Measurements from ENCODE around the gene SMC1A. TPM values are rescaled to one million over a fixed set of nuclear protein-coding genes. Genes with fewer than 3 reads are reported as not detected.

The SMC1A gene
- total RNA-seq, 1 experiment from 2014 or later = 100 TPM

GRCh38 chrX:53324803-53325202 is 97.7 kb downstream of the SMC1A start:
- peaks cover 2 to 5% (median 3%) of the 10 kb centered on the region in 3 experiments; a peak in 4 of 7 replicates for H3K36me3 Mint-ChIP-seq (ENCODE audit: insufficient read depth in 1 of 3, low read depth in 3 of 3)
- peaks cover 42% of the 10 kb centered on the region for H3K27me3 Mint-ChIP-seq (ENCODE audit: low read depth)
- Histone ChIP-seq H4K20me1 (ENCODE audit: control insufficient read depth, insufficient read depth, insufficient read length) (no peaks in the 10 kb centered on the region), H3K27ac (ENCODE audit: insufficient read length, low read depth, low read length) (no peak overlapping the region), H3K18ac (ENCODE audit: insufficient read length, low read depth, low read length) (no peak overlapping the region), H2AK5ac (ENCODE audit: insufficient read length, low read length) (no peak overlapping the region), H3K23me2 (ENCODE audit: insufficient read length, low read depth, low read length, poor library complexity, severe bottlenecking) (peaks cover 8% of the 10 kb centered on the region), H3K4me2 (ENCODE audit: insufficient read depth, insufficient read length, low read length) (no peak overlapping the region), H2AFZ (ENCODE audit: low read length) (no peak overlapping the region), H3K4me1 (ENCODE audit: insufficient read depth, low read length) (peaks cover 3% of the 10 kb centered on the region; the same call in 1 of the 2 replicates), H3K79me1 (ENCODE audit: insufficient read depth, low read depth, low read length, poor library complexity, severe bottlenecking) (no peaks in the 10 kb centered on the region), H4K5ac (ENCODE audit: insufficient read length, low read depth, low read length) (no peak overlapping the region), H3K79me2 (ENCODE audit: insufficient read depth, low read length) (no peaks in the 10 kb centered on the region; the same call in 1 of the 2 replicates), H4K8ac (replicated peaks; ENCODE audit: insufficient read length, low read depth, low read length) (no peak overlapping the region), H3K9ac (ENCODE audit: extremely low read depth, insufficient read length, low read length) (no peak overlapping the region), H3K56ac (ENCODE audit: insufficient read length, low read depth, low read length) (no peak overlapping the region), H3K14ac (ENCODE audit: insufficient read depth, low read length) (no peak overlapping the region), H2BK20ac (ENCODE audit: low read depth, low read length, poor library complexity, severe bottlenecking) (no peak overlapping the region), H2BK12ac (ENCODE audit: insufficient read length, low read depth, low read length) (no peak overlapping the region), H2BK120ac (ENCODE audit: low read depth, low read length, poor library complexity, severe bottlenecking) (no peak overlapping the region), H3K23ac (ENCODE audit: insufficient read length, low read depth, low read length) (no peak overlapping the region), H2BK15ac (ENCODE audit: low read depth, low read length) (no peak overlapping the region), H2BK5ac (ENCODE audit: insufficient read length, low read length) (no peak overlapping the region), H3K27me3 (ENCODE audit: insufficient read depth, low read length) (no peaks in the 10 kb centered on the region), H3K4ac (ENCODE audit: low read depth, low read length) (no peak overlapping the region), H3K9me3 (ENCODE audit: control insufficient read depth, low read depth, low read length) (peaks cover 33% of the 10 kb centered on the region), H3T11ph (ENCODE audit: low read length) (no peak overlapping the region), H4K91ac (ENCODE audit: insufficient read length, low read depth, low read length) (no peak overlapping the region)
- no peak overlapping the region for H3K4me3 Mint-ChIP-seq
- no CpG with 5 or more reads among the region's 1 CpG for WGBS (ENCODE audit: extremely low coverage, insufficient read length, low lambda C conversion rate)
- peaks cover 16 to 19% of the 10 kb centered on the region in 2 experiments for H3K4me1 Mint-ChIP-seq
- H3K9me3 Mint-ChIP-seq = peaks cover 74 to 77% of the 10 kb centered on the region in 2 experiments
- no peak overlapping the region for H3K27ac Mint-ChIP-seq
- no peak for DNase-seq
- no peak for TF ChIP-seq CTCF (conservative IDR thresholded peaks at IDR 0.05)

Small RNA genes within 50 kb of the gene (microRNA-seq; reads per million reads assigned to microRNA genes)
- not detected for gene MIR6857 (ENCODE audit: borderline microRNAs expressed)

Other genes with a start within 250 kb of the SMC1A start
- gene KDM5C, start 197.4 kb downstream of the SMC1A start, total RNA-seq (2021) = 98.7 and 105 TPM in 2 replicates
- 7.0 and 8.4 TPM in 2 replicates for gene IQSEC2, start 141.1 kb downstream of the SMC1A start, total RNA-seq (2021)
- gene RIBC1, start 219 bp upstream of the SMC1A start, total RNA-seq (2021) = 1.0 and 1.2 TPM in 2 replicates
- gene HSD17B10, start 11.7 kb upstream of the SMC1A start, total RNA-seq (2021) = 112 and 119 TPM in 2 replicates